GM20000 (cell line): Measurements from ENCODE around the gene KCNN2.

Experiments
- DNase-seq: peaks from one replicate; pipeline ENCODE4 v3.0.0; 2012; ENCODE audit warnings: low spot score
- CTCF ChIP-seq: IDR thresholded peaks from 2 replicates; pipeline ENCODE4 v1.5.1; 2012; ENCODE audit warnings: mild to moderate bottlenecking, control low read depth; ENCODE audit errors: extremely low read depth, missing control alignments

KCNN2 gene

GRCh38 chr5:114435220-114435481 is 73.3 kb downstream of the KCNN2 start:
- TF ChIP-seq CTCF: no peak
- no peak for DNase-seq

- TF ChIP-seq CTCF: no peak
- DNase-seq: peak; percentile 32
Observed at GRCh38 chr5:114435885-114436299, 74.0 kb downstream of the KCNN2 start.

- no peak for TF ChIP-seq CTCF
Observed at GRCh38 chr5:114437936-114438335, 76.1 kb downstream of the KCNN2 start.

GRCh38 chr5:114438471-114438870 is 76.6 kb downstream of the KCNN2 start:
- no peak for DNase-seq
- no peak for TF ChIP-seq CTCF

More at GRCh38 chr5:114437936-114438335, 76.1 kb downstream of the KCNN2 start:
- no peak for DNase-seq

- TF ChIP-seq CTCF: no peak
- DNase-seq: no peak
Observed at GRCh38 chr5:114447084-114447773, 85.4 kb downstream of the KCNN2 start.

GRCh38 chr5:114448481-114448880 is 86.6 kb downstream of the KCNN2 start:
- DNase-seq: no peak
- TF ChIP-seq CTCF: no peak

- peak; percentile 78 for TF ChIP-seq CTCF
- peak; percentile 74 for DNase-seq
Observed at GRCh38 chr5:114449860-114450421, 88.1 kb downstream of the KCNN2 start.
